Measurements from ENCODE around the gene SPTB.

The SPTB gene

DNA sequence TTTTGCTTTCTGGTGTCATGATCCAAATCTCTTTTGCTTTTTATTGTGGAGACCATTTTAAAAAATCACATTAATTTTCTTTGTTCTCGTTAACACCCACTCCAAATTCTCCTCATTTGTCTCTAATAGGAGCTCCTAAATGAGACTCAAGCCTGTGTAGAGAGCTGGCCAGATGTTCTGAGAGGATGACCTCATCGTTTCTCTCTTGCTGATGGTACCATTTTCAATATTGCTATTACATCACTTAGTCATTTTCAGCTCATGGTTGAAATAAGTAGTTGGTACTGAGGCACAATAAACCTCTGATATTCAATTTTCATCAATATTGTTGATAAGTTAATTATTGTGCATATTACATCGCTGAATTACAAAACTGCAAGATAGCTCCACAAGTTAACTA lies 31.5 kb downstream of the SPTB start:
- DNase-seq = no peak

DNA sequence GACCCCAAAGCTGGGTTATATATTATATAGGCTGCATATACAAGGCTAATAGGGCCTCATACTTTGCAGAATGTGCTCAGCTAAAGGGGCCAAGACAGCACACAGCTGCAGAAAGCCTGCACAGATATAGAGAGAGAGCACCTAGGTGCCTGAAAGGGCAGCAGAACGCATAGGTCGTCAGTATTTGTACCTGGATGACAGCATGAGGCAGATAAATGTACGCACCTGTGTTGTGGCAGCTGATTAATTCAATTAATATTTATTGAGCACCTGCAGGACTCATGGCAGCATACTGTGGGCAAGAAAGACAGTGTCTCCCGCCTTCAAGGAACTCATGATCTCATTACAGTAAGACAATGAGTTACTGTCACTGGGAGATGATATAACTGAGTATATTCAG lies 33.4 kb downstream of the SPTB start:
- no peak for DNase-seq

DNA sequence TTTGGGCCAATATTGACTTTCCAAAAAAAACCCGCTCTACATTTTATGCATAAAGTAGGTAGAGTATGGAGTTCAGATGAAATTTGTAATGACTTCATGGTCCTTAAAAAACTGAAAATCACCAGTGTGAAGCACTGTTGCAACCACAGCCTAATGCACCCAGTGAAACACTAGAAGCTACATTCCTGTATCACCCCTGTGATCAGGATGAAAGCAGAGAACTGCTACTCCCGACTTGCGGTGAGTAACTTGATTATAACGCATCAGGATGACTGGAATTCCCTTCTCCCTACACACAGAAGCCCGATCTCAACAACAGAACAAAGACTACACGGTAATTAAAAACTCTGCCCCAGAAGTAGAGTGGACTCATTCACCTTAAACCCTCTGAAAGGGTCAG lies 33.8 kb downstream of the SPTB start:
- no peak for DNase-seq

DNA sequence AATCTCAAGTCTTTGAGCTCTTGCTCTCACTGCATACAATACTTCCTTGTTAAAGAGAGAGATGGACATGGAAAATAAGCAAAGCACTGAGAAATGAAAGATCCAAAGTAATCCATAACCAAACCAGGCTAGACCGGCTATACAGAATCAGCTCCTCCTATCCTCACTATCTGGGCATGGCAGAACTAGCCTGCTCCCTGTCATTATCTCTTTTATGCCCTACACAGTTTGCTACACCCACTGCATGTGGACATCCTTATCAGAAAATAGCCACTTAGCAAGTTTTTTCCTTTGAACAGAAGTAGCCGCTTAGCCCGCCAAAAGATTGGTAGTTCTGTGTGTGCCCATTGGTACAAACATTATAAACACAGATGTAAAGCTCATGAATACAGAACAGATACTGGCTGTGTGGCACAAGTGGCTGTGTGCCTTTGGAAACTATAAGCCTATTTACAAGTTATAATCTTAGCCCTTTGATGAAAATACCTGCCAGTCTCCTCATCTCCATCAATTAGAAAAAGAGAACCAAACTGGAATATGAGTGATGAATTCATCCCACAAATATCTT lies 34.7 kb downstream of the SPTB start:
- DNase-seq = no peak

DNA sequence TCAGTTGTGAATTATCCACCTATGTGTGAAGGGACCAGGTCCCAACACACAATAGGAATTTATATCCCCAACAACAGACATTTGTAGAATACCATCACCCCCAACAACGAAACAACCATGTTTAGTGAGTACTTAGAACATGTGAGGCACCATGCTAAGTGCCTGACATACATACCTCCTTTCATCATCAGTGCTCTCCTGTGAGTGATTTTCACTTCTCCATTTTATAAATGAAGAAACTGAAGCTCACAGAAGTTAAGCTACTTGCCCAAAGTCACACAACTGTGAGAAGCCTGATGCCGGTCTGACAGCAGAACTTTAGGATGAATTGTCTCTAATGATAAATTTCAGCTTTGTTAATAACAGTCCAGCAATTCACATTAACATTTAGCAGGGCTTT lies 35.4 kb downstream of the SPTB start:
- DNase-seq = no peak

DNA sequence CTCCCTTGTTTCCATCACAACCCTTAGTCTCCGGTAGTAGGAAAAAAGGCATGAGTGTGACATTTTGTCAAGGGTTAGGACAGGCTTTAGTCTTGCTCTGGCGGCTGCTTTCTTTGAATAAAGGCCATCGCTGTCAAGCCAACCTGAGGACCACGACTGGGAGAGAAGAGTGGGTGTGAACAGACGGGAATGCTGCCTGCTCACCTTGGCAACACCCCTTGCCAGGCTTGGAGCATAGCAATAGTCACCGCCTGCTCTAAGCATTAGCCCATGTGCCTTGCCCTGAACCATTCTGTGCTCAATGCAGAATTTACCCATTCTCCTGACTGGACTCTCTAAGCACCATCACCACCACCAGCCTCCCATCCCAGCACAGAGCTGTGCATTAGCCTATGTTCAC lies 36.2 kb downstream of the SPTB start:
- no peak for DNase-seq

DNA sequence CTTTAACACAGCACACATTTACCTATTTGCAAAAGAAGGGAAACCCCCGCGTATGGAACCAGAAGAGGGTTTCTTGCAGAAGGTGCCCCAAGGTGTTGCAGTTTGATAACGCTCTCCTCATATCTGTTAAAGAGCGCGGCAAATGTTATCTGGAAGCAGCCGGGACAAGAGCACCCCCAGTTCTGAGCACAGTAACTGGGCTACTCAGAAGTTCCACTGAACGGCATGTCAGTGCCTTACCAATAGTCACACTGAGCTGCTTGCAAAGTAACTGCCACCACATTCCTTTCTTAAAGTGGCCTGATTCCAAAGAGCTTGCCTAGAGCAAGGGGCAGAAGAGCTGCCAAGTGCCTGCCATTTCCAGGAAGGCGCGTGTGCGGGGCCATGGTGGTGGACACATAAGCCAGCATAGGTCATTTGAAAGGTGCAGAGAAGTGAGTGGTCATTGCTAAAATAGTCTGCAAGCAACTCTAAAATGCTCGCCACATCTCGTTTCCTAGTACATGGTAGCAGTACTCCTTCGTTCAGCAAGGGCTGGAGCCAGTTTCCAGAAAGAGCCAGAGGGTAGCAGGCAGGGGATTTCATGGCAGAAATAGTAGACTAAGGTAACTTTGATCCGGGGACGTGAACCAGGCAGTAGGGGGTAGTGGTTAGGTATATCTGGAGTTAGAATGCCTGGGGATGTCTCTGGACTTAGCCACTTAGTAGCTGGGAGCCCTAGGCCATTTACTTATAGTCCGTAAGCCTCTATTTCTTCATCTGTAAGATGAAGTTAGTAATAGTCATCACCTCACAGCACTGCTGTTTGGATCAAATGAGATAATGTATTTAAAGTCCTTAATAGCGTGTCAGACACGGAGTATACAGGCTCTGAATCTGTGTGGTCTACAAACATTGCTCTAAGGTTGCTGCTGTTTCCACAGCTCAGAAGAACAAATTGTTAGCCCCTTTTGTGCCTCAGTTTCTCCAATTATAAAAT lies 37.6 kb downstream of the SPTB start:
- no peak for DNase-seq

DNA sequence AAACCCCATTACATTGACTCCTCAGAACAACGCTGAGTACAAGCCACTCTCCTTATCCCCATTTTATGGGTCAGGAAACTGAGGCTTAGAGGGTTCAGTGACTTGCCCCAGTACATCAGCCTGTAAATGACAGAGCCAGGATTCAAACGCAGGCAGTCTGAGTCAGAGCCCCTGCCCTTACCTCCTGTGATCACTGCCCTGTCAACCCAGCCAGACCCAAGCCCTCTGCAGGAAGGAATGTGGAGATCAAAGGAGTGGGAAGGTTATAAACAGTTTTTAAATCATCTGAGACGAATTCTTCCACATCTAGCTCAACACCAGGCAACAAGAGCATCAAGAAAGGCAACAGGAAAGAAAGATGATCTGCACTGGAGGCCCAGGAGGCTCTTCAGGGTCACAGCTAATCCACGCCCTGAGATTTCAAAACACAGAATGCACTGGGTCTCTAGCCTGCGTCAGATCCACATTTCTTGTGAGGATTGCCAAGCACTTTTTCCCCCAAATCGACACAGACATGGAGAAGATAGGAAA lies 38.5 kb downstream of the SPTB start:
- no peak for DNase-seq

DNA sequence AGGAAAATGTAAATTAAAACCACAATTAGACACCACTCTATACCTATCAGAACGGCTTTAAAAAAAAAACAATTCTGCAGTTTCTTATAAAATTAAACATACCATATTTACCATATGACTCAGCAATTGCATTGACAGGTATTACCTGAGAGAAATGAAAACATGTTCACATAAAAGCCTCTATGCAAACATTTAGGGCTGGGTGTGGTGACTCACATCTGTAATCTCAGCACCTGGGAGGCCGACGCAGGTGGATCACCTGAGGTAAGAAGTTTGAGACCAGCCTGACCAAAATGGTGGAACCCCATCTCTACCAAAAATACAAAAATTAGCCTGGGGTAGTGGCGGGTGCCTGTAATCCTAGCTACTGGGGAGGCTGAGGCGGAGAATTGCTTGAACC lies 41.1 kb downstream of the SPTB start:
- no peak for DNase-seq

DNA sequence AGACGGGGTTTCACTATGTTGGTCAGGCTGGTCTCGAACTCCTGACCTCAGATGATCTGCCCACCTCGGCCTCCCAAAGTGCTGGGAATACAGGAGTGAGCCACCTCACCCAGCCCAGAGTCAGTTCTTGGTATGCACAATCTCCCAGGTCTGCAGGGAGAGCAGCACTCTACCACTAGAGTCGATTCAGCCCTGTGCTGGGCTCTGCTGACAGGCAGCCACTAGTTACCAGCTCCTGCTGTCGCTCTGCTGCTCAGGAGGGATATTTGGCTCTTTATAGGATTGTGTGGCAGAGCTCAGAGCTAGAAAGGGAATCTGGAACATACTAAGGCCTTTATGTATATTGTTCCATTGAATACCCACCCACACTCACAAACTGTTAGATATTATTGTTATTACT lies 44.3 kb downstream of the SPTB start:
- DNase-seq = no peak

DNA sequence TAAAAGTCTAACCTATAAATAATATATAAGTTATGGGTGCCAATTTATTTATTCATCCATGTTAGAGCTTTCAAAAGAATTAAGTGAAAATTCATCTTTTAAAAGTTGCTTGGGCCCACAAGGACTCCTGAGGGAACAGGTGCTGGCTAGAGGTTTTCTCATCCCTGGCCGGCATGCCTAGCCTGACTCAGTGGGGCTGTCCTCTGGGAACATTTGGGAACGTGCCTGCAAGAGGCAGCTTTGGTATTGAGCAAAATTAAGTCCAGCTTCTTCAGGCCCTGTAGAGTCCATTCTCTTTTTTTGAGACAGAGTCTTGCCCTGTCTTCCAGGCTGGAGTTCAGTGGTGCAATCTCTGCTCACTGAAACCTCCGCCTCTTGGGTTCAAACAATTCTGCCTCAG lies 44.7 kb downstream of the SPTB start:
- no peak for DNase-seq

DNA sequence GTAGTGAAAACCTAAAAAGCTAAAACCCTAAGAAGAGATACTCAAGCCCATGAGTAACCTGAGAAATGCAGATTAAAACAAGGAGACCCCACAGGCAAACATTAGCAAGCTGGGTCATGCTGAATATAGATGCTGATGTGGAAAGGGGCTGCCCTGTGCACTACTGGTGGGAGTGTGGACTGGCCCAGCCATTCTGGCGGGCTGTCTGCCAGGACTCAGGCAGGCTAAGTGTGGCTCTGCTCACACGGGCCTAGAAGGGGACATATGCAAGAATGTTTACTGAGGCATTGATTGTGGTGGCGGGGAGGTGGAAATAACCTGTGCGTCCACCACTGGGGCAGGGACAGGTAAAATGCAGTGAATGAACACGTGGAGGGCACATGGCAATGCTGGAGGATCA lies 48.3 kb downstream of the SPTB start:
- no peak for DNase-seq

DNA sequence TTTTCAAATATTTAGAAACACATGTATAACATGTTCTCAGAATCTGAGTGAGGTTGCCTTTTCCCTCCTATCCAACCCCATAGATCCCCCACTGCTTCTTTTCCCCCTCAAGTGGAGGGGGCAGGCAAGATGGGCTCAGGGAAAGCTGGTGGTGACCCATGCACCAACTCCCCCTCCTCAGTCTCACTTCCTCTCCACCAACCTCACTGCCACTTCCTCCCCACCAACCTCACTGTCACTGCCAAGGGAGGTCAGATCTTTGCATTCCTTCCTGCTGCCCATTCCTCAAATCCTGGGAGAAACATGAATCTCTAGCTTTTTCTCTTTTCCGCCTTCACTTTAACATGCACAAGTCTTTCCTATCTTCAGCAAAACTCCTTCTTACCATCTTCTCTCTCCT lies 48.7 kb downstream of the SPTB start:
- no peak for DNase-seq

DNA sequence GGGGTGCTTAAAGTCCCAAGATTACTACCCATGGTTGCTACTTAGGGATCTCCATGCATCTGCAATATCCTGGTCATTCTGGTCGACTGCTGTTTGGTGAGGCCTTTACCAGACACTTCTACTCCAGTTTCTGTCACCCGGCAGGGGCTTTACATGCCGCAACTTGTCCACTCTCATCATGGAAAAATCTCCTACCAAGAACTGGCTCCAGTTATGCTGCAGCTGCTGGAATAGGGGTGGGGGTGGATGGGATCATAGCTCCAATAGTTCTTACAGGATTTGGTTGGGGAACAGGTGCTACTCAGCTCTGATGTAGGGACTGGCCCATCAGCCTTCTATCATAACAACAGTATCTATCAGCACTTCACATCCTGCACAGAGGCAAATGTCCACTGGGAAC lies 51.6 kb downstream of the SPTB start:
- DNase-seq = no peak

DNA sequence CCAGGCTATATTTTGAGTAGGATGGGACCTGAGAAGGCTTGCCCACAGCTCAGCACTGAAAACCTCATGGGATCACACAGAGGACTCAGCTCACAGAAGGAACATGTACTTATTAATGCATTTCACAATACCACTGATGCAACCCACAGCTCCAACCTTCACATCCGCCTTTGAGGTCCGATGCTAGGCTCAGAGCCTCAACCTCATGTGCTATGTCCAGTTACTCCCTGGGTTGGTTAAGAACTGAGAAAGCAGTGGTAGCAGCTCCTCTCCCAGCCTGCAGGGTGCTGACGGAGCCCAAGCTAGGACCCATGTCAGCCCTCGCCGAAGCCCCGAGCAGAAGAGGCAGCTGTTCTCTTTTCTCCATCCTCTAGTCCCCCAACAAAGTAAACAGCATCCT lies 52.9 kb downstream of the SPTB start:
- DNase-seq = no peak

DNA sequence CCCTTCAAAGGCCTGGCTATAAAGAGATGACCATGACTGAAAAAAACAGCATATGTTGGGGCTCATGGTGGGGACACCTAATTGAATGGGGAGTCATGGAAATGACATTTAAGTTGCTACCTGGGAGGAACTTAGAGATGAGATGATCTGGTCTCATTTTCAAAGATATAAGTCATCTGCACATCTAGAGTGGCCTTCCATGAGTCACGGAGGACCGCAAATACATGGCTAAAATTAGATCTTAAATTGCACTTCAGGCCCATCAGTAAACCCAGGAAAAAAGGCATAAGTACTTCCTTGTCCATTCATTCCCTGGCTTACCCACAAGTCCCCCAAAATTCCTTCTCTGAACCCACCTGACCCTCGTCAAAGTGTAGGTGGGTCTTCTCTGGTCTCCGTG lies 53.4 kb downstream of the SPTB start:
- DNase-seq = no peak

DNA sequence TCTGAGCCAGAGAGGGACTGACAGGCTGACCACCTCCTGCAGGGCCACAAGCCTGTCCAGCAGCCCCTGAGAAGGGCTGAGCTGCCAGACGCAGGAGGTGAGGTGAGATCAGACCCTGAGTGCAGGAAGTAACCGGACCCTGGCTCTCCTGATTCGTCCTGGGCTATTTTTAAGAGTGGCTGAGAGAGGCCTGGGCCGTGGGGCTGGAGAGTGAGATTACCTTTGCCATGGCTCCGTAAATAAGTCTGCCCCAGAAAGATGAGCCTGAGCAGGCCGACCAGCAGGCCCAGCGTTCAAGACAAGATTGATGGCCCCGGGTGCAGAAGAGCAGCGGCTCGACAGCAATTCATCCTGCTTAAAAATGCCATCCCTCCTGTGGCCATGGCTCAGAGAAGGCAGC lies 54.2 kb downstream of the SPTB start:
- no peak for DNase-seq

DNA sequence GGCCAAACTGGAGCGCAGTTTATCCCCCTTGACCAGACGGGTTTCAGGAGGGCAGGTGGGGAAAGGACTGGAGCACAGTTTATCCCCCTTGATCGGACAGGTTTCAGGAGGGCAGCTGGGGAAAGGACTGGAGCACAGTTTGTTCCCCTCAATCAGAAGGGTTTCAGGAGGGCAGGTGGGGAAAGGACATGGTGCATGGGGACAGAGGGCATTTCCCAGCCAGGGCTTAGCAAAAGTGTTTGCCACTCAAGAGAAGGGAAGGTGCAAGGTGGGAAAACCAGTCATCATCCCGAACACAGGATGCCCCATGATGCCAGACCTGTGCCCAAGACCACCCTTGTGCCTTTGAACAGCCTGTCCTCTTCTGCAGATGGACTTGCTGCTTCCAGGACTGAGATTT lies 54.7 kb downstream of the SPTB start:
- no peak for DNase-seq

DNA sequence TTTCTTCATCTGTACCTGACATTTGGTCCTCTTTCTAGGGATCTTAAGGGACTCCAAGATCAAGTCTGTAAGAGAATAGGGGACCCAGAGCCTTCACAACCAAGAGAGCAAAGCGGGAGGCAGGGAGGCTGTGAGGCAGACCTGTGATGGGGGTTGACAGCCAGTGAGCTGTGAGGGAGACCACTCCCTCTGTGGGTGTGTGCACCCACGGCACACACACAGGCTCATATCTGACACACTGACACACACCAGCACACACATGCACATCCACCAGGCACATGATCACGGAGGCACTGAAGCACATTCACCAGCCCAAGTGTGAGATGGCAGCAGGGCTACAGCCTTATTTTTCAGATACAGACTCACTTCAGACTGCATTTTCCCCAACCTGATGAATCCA lies 55.2 kb downstream of the SPTB start:
- no peak for DNase-seq

DNA sequence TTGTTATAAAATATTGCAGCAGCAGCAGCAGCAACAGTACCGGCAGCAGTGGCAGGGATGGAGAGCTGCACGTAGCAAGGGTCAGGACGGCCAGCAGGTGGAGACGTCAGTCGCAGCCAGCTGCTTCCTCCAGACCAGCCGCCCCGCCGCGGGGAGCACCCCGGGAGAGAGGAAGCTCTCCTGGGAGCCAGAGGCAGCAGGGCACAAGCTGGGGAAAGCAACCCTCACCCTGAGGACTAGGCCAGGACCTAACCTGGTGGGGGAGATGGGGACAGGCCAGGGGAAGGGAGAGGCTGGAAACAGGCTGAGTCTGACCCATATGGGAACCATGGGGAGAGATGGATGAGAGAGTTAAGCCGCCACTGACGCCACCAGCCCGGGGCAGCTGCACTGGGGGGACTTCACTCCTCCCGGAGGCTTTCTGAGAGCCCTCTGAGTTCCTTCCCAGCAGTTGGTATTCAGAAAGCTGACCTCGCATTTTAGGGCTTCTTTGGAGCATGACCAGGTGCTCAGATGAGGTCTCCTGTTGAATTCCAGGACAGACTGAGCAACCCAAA lies 56.3 kb downstream of the SPTB start:
- DNase-seq = peak; percentile 70

DNA sequence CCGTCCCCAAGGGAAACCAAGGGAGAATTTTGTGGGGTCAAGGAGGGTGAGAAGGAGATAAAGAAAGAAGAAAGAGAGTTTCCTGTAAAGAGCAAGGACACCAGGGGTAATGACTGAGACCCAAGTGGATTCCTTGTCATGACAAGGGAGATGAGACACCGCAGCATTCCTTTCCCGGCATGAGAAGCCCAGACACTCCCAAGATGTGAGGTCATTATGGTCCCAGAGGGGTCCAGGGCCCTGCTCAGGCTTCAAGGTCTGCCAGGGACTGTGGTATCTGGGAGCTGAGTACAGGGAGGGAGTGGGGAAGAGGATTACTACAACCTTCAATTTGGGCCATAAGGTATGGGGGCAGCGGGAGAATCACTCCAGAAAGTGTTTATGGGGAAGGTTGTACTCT lies 58.1 kb downstream of the SPTB start:
- no peak for DNase-seq

DNA sequence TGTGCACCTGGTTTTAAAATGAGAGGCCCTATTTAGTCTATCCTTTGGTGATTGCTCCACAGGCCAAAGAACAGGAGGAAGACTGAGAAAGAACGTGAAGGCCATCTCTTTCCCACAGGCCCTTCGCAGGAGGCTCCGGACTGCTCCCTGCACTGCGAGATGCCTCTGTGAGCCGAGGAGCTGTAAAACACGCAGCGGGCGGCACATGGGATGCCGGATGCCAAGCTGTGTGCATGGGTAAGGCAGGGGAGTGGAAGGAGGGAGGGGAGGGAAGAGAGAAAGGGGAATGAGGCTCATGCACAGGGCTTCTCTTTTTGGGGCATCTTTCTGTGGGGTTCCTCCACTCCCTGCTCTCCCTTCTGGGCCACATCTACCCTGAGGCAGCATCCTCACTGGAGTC lies 61.6 kb downstream of the SPTB start:
- no peak for DNase-seq

DNA sequence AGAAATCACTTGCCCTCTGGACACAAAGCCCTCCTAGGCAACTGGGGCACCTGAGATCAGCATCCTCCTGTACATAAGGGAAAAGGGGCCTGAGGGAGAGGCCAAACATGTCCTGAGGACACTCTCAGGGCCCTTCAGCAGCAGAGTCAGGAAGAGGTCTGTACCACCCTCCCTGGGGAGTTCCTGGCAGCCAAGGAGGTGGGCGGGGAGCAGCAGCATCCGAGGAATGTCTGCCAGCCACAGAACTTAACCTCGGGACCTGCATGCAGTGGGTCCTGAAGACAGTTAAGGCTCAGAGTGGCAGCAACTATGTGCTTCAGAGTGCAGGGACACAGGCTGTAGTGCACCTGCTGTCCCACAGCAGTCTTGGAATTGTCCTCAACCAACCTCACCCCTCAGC lies 62.1 kb downstream of the SPTB start:
- no peak for DNase-seq

DNA sequence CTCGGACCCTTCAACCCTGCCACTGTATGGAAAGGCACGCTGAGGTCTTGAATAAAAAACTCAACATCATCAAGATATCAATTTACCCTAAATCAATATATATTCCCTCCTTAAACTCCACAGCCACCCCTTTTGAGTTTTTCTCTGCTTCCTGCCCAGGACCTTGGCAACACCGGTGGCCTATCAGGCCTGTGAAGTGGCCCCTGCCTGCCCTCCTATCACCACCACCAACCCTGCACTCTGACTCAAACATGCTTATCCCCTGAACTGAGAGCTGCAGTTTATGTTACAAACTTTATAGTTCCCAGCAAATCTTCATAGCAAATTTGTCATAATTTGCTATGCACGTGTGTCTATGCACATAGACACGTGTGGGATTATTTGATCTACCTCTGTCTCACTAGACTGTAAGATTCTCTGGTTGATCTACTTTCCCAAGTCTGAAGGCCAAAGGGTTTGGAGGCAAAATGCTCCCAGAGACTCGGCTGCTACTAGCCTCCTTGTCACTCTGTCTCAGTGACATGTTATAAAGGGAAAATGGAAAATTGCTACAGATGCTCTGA lies 63.4 kb downstream of the SPTB start:
- DNase-seq = no peak
